Coronary artery (tissue), 2 donors: ENCODE data around the gene TLE3.

Experiments used
- DNase-seq: peaks from one replicate; pipeline ENCODE4 v3.0.0-alpha.2; 2017; ENCODE audit warnings: low spot score
- H3K27ac ChIP-seq, 2 donors: fragments of 200-600 bp; sonication (generic); one replicate each; pipeline ENCODE4 v1.5.1; 2016 to 2019
- H3K4me3 ChIP-seq: fragments of 200-600 bp; sonication (generic); 2 replicates; pipeline ENCODE4 v1.5.1; 2016; ENCODE audit warnings: mild to moderate bottlenecking, moderate library complexity
- TF ChIP-seq, protein P1 (sequence below): fragments of 200-600 bp; sonication (generic); IDR thresholded peaks from one replicate; pipeline ENCODE4 v1.5.1; 2019; ENCODE audit warnings: antibody characterized with exemption

TLE3 gene

GRCh38 chr15:70133296-70133695 lies 35.6 kb upstream of the TLE3 start:
- DNase-seq, result no peak

DNA sequence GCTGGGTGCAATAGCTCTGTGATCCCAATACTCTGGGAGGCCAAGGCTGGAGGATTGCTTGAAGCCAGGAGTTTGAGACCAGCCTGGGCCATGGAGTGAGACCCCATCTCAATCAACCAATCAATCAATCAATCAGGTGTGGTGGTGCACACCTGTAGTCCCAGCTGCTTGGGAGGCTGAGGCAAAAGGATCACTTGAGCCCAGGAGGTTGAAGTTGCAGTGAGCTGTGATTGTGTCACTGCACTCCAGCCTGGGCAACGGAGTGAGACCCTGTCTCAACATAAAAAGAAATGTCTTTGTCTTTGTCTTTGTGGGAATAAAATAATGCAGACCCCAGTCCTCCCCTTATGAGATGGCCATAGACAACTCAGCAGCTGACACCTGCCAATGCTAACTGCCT lies 34.9 kb upstream of the TLE3 start:
- TF ChIP-seq, protein P1, sequence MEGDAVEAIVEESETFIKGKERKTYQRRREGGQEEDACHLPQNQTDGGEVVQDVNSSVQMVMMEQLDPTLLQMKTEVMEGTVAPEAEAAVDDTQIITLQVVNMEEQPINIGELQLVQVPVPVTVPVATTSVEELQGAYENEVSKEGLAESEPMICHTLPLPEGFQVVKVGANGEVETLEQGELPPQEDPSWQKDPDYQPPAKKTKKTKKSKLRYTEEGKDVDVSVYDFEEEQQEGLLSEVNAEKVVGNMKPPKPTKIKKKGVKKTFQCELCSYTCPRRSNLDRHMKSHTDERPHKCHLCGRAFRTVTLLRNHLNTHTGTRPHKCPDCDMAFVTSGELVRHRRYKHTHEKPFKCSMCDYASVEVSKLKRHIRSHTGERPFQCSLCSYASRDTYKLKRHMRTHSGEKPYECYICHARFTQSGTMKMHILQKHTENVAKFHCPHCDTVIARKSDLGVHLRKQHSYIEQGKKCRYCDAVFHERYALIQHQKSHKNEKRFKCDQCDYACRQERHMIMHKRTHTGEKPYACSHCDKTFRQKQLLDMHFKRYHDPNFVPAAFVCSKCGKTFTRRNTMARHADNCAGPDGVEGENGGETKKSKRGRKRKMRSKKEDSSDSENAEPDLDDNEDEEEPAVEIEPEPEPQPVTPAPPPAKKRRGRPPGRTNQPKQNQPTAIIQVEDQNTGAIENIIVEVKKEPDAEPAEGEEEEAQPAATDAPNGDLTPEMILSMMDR, result no peak
- H3K27ac ChIP-seq, result no peak overlapping the region
- DNase-seq, result no peak
- H3K4me3 ChIP-seq, result no peak overlapping the region

More at GRCh38 chr15:70133296-70133695, 35.6 kb upstream of the TLE3 start:
- TF ChIP-seq, protein P1, result no peak
- Histone ChIP-seq H3K4me3 (no peak overlapping the region), H3K27ac (no peak overlapping the region)

GRCh38 chr15:70132139-70132538 lies 34.4 kb upstream of the TLE3 start:
- DNase-seq, result no peak
- TF ChIP-seq, protein P1, result no peak
- no peak overlapping the region for H3K4me3 ChIP-seq
- no peak overlapping the region for H3K27ac ChIP-seq

DNA sequence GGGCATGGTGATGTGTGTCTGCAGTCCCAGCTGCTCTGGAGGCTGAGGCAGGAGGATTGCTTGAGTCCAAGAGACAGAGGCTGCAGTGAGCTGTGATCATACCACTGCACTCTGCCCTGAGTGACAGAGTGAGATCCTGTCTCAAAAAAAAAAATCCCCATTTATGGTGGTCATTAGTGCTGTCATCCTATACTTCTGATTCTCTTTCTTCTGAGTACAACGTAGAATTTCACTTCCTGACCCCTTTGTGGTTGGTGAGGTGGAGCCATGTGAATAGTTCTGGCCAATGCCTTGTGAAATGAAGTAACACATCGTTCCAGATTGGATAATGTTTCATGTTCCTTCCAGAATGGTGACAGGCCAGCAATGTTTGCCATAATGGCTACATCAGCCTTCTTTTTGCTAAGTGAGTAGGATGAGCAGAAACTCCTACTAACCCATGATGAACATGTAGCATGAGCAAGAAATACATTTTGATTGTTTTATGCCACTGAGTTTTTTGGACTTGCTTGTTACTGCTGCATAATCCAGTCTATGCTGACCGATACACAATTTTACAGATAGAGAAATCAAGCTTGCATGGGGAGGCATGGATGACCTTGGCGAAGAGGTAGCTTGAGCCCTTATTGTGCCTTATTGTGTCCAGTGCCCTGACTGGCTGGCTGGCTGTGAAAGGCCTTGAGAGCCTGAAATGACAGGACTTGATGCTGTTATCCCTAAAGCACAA lies 30.9 kb upstream of the TLE3 start:
- no peak overlapping the region for H3K4me3 ChIP-seq
- TF ChIP-seq, protein P1, result no peak

DNA sequence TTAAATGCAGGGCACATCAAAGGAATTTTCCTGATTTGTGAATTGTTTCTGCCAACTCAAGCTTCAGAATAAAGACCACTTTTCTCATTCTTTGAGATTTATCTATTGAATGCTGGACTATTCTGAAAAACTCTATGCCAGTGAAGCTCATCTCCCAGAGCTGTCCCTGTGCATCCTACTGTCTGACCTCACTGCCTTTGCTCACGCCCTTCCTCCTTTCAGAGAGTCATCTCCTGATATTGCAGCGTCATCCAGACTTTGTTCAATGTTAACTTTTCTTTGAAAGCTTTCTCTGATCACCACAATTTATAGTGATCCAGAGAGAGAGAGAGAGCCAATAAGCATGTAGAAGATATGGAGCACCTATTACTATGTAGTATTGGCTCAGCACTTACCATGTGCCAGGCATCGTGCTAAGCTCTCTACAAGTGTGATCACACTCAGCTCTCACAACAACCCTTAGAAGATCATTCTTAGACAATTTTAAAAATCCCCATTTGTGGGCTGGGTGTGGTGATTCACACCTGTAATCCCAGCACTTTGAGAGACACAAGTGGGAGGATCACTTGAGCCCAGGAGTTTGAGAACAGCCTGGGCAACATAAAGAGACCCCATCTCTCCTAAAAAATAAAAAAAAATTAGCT lies 30.2 kb upstream of the TLE3 start:
- no peak overlapping the region for H3K27ac ChIP-seq
- TF ChIP-seq, protein P1, result no peak
- no peak overlapping the region for H3K4me3 ChIP-seq
- DNase-seq, result no peak

More for the DNA sequence above, 30.9 kb upstream of the TLE3 start:
- no peak overlapping the region for H3K27ac ChIP-seq
- no peak for DNase-seq

DNA sequence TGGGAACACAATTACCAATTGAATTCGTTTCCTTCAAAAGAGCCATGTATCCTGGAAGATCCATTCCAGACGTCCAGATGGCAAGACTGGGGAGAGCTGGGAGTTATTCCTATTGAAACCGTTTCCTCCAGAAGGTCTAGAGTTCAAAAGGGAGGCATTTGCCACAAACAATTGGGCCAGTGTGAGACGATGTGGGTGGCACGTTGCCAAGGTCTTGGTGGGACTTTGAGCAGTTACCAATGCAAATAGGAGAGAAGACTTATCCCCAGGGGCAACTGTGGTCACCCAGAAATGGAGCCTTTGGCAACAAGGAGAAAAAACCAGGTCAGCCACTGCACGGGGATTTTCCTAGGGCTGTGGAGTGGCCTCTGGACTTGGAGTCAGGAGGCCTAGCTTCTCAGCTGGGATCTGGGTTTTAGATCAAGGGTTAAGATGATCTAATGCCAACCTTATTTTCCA lies 29.6 kb upstream of the TLE3 start:
- Histone ChIP-seq H3K27ac (no peak overlapping the region), H3K4me3 (no peak overlapping the region)
- no peak for DNase-seq
- TF ChIP-seq, protein P1, result no peak

DNA sequence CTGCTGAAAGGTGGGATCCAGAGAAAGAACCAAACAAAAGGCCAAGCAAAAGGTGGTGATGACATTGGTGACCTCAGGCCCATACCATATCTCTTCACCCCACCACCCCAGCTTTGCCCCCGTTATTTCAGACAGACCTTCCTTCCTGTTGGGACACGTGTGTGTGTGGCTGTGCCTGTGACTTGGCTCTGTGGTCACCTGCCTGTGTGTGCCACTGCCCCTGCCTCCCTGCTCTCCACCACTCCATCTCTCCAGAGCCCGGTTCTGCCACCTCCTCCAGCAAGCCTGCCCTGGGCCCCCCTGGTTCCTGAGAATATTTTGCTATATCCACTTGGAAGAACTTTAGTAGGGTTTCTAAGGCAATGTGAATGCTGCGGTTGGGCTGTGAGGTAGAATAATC lies 28.6 kb upstream of the TLE3 start:
- Histone ChIP-seq H3K27ac (no peak overlapping the region), H3K4me3 (no peak overlapping the region)
- no peak for DNase-seq
- TF ChIP-seq, protein P1, result no peak
